NT2/D1 (cell line): ENCODE results near the gene AXIN1.

Source experiments
- DNase-seq: peaks from one replicate; pipeline ENCODE4 v3.0.0-alpha.2; 2011; ENCODE audit warnings: low read depth, low spot score
- H3K27me3 ChIP-seq: 2 replicates; pipeline ENCODE4 v1.6.0; 2011; ENCODE audit warnings: mild to moderate bottlenecking; ENCODE audit not compliant: insufficient read length, insufficient read depth
- H3K36me3 ChIP-seq: 2 replicates; pipeline ENCODE4 v1.6.1; 2011; ENCODE audit warnings: mild to moderate bottlenecking, low read length, mixed read lengths; ENCODE audit not compliant: insufficient read depth, insufficient read length
- H3K4me1 ChIP-seq: 2 replicates; pipeline ENCODE4 v1.5.1; 2011; ENCODE audit not compliant: insufficient read depth, insufficient read length
- H3K4me3 ChIP-seq: 2 replicates; pipeline ENCODE4 v1.5.1; 2011; ENCODE audit warnings: low read depth; ENCODE audit not compliant: insufficient read length
- H3K9ac ChIP-seq: 2 replicates; pipeline ENCODE4 v1.6.0; 2011; ENCODE audit warnings: low read depth; ENCODE audit not compliant: insufficient read length
- H3K9me3 ChIP-seq: 2 replicates; pipeline ENCODE4 v1.5.1; 2011; ENCODE audit warnings: mild to moderate bottlenecking, low read length; ENCODE audit not compliant: insufficient read depth
- SUZ12 ChIP-seq: IDR thresholded peaks from 2 replicates; pipeline ENCODE4 v1.6.1; 2011; ENCODE audit not compliant: insufficient read length, insufficient read depth; ENCODE audit errors: extremely low read depth
- YY1 ChIP-seq: IDR thresholded peaks from 2 replicates; pipeline ENCODE4 v1.6.1; 2011; ENCODE audit not compliant: insufficient read length, insufficient read depth
- ZNF274 ChIP-seq: IDR thresholded peaks from 2 replicates; pipeline ENCODE4 v1.6.1; 2011; ENCODE audit warnings: mild to moderate bottlenecking, low read depth, low read length

Gene AXIN1

GRCh38 chr16:324451-325334 lies 27.8 kb downstream of the AXIN1 start:
- no peaks in the 10 kb centered on the region for H3K9me3 ChIP-seq
- H3K9ac ChIP-seq = peak overlapping the region; percentile 23
- H3K4me3 ChIP-seq = no peak overlapping the region
- peaks cover 30% of the 10 kb centered on the region for H3K36me3 ChIP-seq
- H3K27me3 ChIP-seq = no peaks in the 10 kb centered on the region
- TF ChIP-seq SUZ12 = no peak
- no peak for TF ChIP-seq ZNF274
- no peak for TF ChIP-seq YY1
- no peak for DNase-seq
- peaks cover 6% of the 10 kb centered on the region for H3K4me1 ChIP-seq

- Histone ChIP-seq H3K27me3 (no peaks in the 10 kb centered on the region), H3K9ac (no peak overlapping the region), H3K9me3 (no peaks in the 10 kb centered on the region), H3K4me3 (no peak overlapping the region), H3K4me1 (peaks cover 9% of the 10 kb centered on the region), H3K36me3 (peaks cover 36% of the 10 kb centered on the region)
- TF ChIP-seq ZNF274 (no peak), SUZ12 (no peak), YY1 (no peak)
- DNase-seq = no peak
Observed at GRCh38 chr16:324201-324450, 28.4 kb downstream of the AXIN1 start.

GRCh38 chr16:322476-323143 lies 29.9 kb downstream of the AXIN1 start:
- Histone ChIP-seq H3K9me3 (no peaks in the 10 kb centered on the region), H3K36me3 (peaks cover 49% of the 10 kb centered on the region), H3K4me1 (peaks cover 12% of the 10 kb centered on the region), H3K27me3 (no peaks in the 10 kb centered on the region), H3K4me3 (no peak overlapping the region), H3K9ac (no peak overlapping the region)
- TF ChIP-seq SUZ12 (no peak), ZNF274 (no peak), YY1 (no peak)
- no peak for DNase-seq

- TF ChIP-seq YY1 (no peak), SUZ12 (no peak), ZNF274 (no peak)
- peaks cover 21% of the 10 kb centered on the region for H3K4me1 ChIP-seq
- H3K4me3 ChIP-seq = no peak overlapping the region
- no peak for DNase-seq
- H3K9me3 ChIP-seq = no peaks in the 10 kb centered on the region
- no peak overlapping the region for H3K9ac ChIP-seq
- H3K36me3 ChIP-seq = peaks cover 58% of the 10 kb centered on the region
- no peaks in the 10 kb centered on the region for H3K27me3 ChIP-seq
Observed at GRCh38 chr16:321532-321931, 31.0 kb downstream of the AXIN1 start.

GRCh38 chr16:320206-320605 lies 32.3 kb downstream of the AXIN1 start:
- no peak for DNase-seq
- no peak overlapping the region for H3K4me3 ChIP-seq
- peaks cover 52% of the 10 kb centered on the region for H3K36me3 ChIP-seq
- peaks cover 21% of the 10 kb centered on the region for H3K4me1 ChIP-seq
- no peaks in the 10 kb centered on the region for H3K9me3 ChIP-seq
- TF ChIP-seq YY1 = no peak
- no peak for TF ChIP-seq SUZ12
- no peak for TF ChIP-seq ZNF274
- no peak overlapping the region for H3K9ac ChIP-seq
- no peaks in the 10 kb centered on the region for H3K27me3 ChIP-seq

GRCh38 chr16:318628-319027 lies 33.9 kb downstream of the AXIN1 start:
- DNase-seq = peak; percentile 50
- Histone ChIP-seq H3K9me3 (no peaks in the 10 kb centered on the region), H3K4me3 (no peak overlapping the region), H3K27me3 (no peaks in the 10 kb centered on the region), H3K36me3 (peaks cover 63% of the 10 kb centered on the region), H3K9ac (no peak overlapping the region), H3K4me1 (peaks cover 21% of the 10 kb centered on the region)
- TF ChIP-seq YY1 (no peak), ZNF274 (no peak), SUZ12 (no peak)

- Histone ChIP-seq H3K4me3 (no peak overlapping the region), H3K9me3 (no peaks in the 10 kb centered on the region), H3K27me3 (no peaks in the 10 kb centered on the region), H3K9ac (no peak overlapping the region), H3K4me1 (peaks cover 21% of the 10 kb centered on the region), H3K36me3 (peaks cover 70% of the 10 kb centered on the region)
- no peak for DNase-seq
- no peak for TF ChIP-seq SUZ12
- no peak for TF ChIP-seq YY1
- TF ChIP-seq ZNF274 = no peak
Observed at GRCh38 chr16:317583-317982, 34.9 kb downstream of the AXIN1 start.
